IMR-90 (cell line): ENCODE data around the gene SIX6. TPM values are rescaled to one million over a fixed set of nuclear protein-coding genes. Genes with fewer than 3 reads are reported as not detected.

ENCODE experiments used
- ATAC-seq: fragments of 200-7000 bp; cut with Tn5 transposase; 2 replicates; pipeline ENCODE4 v1.9.1; 2020; ENCODE audit warnings: low read depth, mild to moderate bottlenecking, moderate library complexity
- BruUV-seq: library from RNA; stranded (reverse); fragments of 400-500 nt; replicated peaks from 2 replicates; lab custom pipeline; 2021; lab: Mats Ljungman, UMichigan
- CTCF ChIA-PET: fragments of 300-600 bp; formaldehyde crosslinking; extraction: SDS; loops from one replicate; lab custom pipeline; 2021; ENCODE audit warnings: antibody characterized with exemption; lab: Yijun Ruan, JAX
- POLR2A ChIA-PET: fragments of 300-600 bp; sonication (Branson Sonifier 250); formaldehyde crosslinking; loops from one replicate; lab custom pipeline; 2022; ENCODE audit warnings: antibody characterized with exemption; ENCODE audit not compliant: unreplicated experiment; lab: Charles Lee
- DNase-seq: peaks from one replicate; pipeline ENCODE4 v3.0.0; 2013
- H2AFZ ChIP-seq: replicated peaks from 2 replicates; pipeline ENCODE3; 2013; ENCODE audit warnings: low read length, mild to moderate bottlenecking; ENCODE audit not compliant: poor library complexity
- H2AK5ac ChIP-seq: 2 replicates; pipeline ENCODE4 v1.6.1; 2013; ENCODE audit warnings: low read depth, low read length, inconsistent platforms
- H2AK9ac ChIP-seq: replicated peaks from 2 replicates; pipeline ENCODE3; 2013; ENCODE audit warnings: mild to moderate bottlenecking, low read depth, low read length, moderate library complexity; ENCODE audit not compliant: poor library complexity
- H2BK120ac ChIP-seq: 2 replicates; pipeline ENCODE4 v1.6.1; 2013; ENCODE audit warnings: low read depth, low read length, inconsistent platforms
- H2BK15ac ChIP-seq: 3 replicates; pipeline ENCODE4 v1.6.1; 2013; ENCODE audit warnings: low read depth, low read length, inconsistent platforms
- H2BK20ac ChIP-seq: 2 replicates; pipeline ENCODE4 v1.6.1; 2013; ENCODE audit warnings: low read depth, mild to moderate bottlenecking, inconsistent platforms, low read length, moderate library complexity
- H2BK5ac ChIP-seq: 2 replicates; pipeline ENCODE4 v1.6.1; 2013; ENCODE audit warnings: mild to moderate bottlenecking, low read depth, low read length, inconsistent platforms; ENCODE audit not compliant: poor library complexity, severe bottlenecking
- H3K14ac ChIP-seq: replicated peaks from 2 replicates; pipeline ENCODE4 v1.6.1; 2013; ENCODE audit warnings: low read depth, low read length, inconsistent platforms
- H3K18ac ChIP-seq: 2 replicates; pipeline ENCODE4 v1.6.1; 2013; ENCODE audit warnings: low read depth, low read length, control low read depth
- H3K23ac ChIP-seq: 2 replicates; pipeline ENCODE4 v1.6.1; 2013; ENCODE audit warnings: low read depth, low read length, inconsistent platforms
- H3K27ac ChIP-seq: 2 replicates; pipeline ENCODE4 v1.5.1; 2013; ENCODE audit warnings: mild to moderate bottlenecking, control low read depth, low read length; ENCODE audit not compliant: insufficient read depth
- H3K27me3 ChIP-seq: 2 replicates; pipeline ENCODE4 v1.6.1; 2013; ENCODE audit warnings: low read length; ENCODE audit not compliant: control insufficient read depth, insufficient read depth
- H3K36me3 ChIP-seq: 2 replicates; pipeline ENCODE4 v1.6.1; 2013; ENCODE audit warnings: low read length, mixed read lengths; ENCODE audit not compliant: control insufficient read depth, insufficient read depth
- H3K4ac ChIP-seq: 2 replicates; pipeline ENCODE4 v1.6.1; 2013; ENCODE audit warnings: low read depth, low read length, inconsistent platforms
- H3K4me1 ChIP-seq: 2 replicates; pipeline ENCODE4 v1.6.1; 2013; ENCODE audit warnings: low read length, mixed read lengths; ENCODE audit not compliant: control insufficient read depth, insufficient read depth
- H3K4me2 ChIP-seq: 2 replicates; pipeline ENCODE4 v1.6.1; 2013; ENCODE audit warnings: low read depth, mild to moderate bottlenecking, control low read depth, low read length, moderate library complexity
- H3K4me3 ChIP-seq: 2 replicates; pipeline ENCODE4 v1.5.1; 2013; ENCODE audit warnings: low read depth, mild to moderate bottlenecking, control low read depth, low read length, moderate library complexity; ENCODE audit not compliant: insufficient read depth
- H3K56ac ChIP-seq: 2 replicates; pipeline ENCODE4 v1.6.1; 2013; ENCODE audit warnings: low read length, inconsistent platforms; ENCODE audit not compliant: insufficient read depth; ENCODE audit errors: extremely low read depth
- H3K79me1 ChIP-seq, 2 experiments: 2 replicates each; pipeline ENCODE4 v1.6.1; 2013; ENCODE audit warnings: low read length in 2 of 2, inconsistent platforms in 1 of 2, low read depth in 1 of 2
- H3K9ac ChIP-seq: 2 replicates; pipeline ENCODE4 v1.6.1; 2013; ENCODE audit warnings: low read depth, low read length, control low read depth
- H3K9me1 ChIP-seq: 2 replicates; pipeline ENCODE4 v1.6.1; 2013; ENCODE audit warnings: low read length, inconsistent platforms; ENCODE audit not compliant: insufficient read depth
- H3K9me3 ChIP-seq: 2 replicates; pipeline ENCODE4 v1.6.1; 2013; ENCODE audit warnings: low read length; ENCODE audit not compliant: control insufficient read depth, insufficient read depth
- H4K20me1 ChIP-seq: 2 replicates; pipeline ENCODE4 v1.6.1; 2013; ENCODE audit warnings: low read length, inconsistent platforms; ENCODE audit not compliant: insufficient read depth
- H4K5ac ChIP-seq: 2 replicates; pipeline ENCODE4 v1.6.1; 2013; ENCODE audit warnings: mild to moderate bottlenecking, low read depth, low read length, control low read depth
- H4K8ac ChIP-seq, 2 experiments: 2 replicates each; pipeline ENCODE4 v1.6.1; 2013; ENCODE audit warnings: low read depth in 2 of 2, low read length in 2 of 2, control low read depth in 1 of 2, inconsistent platforms in 1 of 2
- H4K91ac ChIP-seq: 2 replicates; pipeline ENCODE4 v1.6.1; 2013; ENCODE audit warnings: low read depth, low read length, inconsistent platforms; ENCODE audit not compliant: insufficient read depth
- POLR2A ChIP-seq: IDR thresholded peaks from 2 replicates; pipeline ENCODE4 v1.6.1; 2012; ENCODE audit warnings: mild to moderate bottlenecking, low read depth, low read length
- RAD21 ChIP-seq: IDR thresholded peaks from 2 replicates; pipeline ENCODE4 v1.6.1; 2012; ENCODE audit warnings: low read length, improper control_type of control experiment
- WGBS, 2 experiments: methylation state at CpG; one replicate each; pipeline versions ENCODE4 v1.1.5 to v1.1.7; 2013; ENCODE audit warnings: missing lambda C conversion rate in 2 of 2; ENCODE audit not compliant: insufficient read length in 1 of 2; ENCODE audit errors: extremely low coverage in 2 of 2; 5-methylcytosine and 5-hydroxymethylcytosine counted together
- dilution Hi-C: fragments of 300-500 bp; cut with HindIII; formaldehyde crosslinking; loops from one replicate; pipeline ENCODE4 v1.14.3; 2018; ENCODE audit warnings: low sequenced_read_pairs; ENCODE audit not compliant: unreplicated experiment
- in situ Hi-C: fragments of 300-500 bp; cut with MboI; formaldehyde crosslinking; loops from 3 replicates; pipeline ENCODE4 v1.14.3; 2019; ENCODE audit warnings: low sequenced_read_pairs, inconsistent platforms, mixed read lengths
- intact Hi-C: fragments of 100-400 bp; cut with micrococcal nuclease; formaldehyde crosslinking; loops from 2 replicates; pipeline ENCODE4 v1.10.0; 2022
- polyA plus RNA-seq, 3 experiments: library from polyadenylated mRNA; depleted of rRNA; stranded (reverse); fragments of >200 nt; gene quantifications; 2 replicates each; pipeline ENCODE4 v1.2.3, GENCODE V29; 2012; ENCODE audit warnings: low replicate concordance in 1 of 3
- total RNA-seq: library from RNA; depleted of rRNA; stranded (reverse); fragments of >200 nt; gene quantifications from 2 replicates; pipeline ENCODE4 v1.2.3, GENCODE V29; 2012

The SIX6 gene
- total and polyA plus RNA-seq, 2 of the 4 experiments (the other 2 are of a cell fraction) = not detected

- DNase-seq (no peak), ATAC-seq (no peak)
- in situ Hi-C loops = no loop called here
- Histone ChIP-seq H3K56ac (no peak overlapping the region), H3K18ac (no peak overlapping the region), H3K27ac (no peak overlapping the region), H2BK15ac (no peak overlapping the region), H2BK5ac (no peak overlapping the region), H3K23ac (no peak overlapping the region), H4K20me1 (no peaks in the 10 kb centered on the region), H2BK120ac (no peak overlapping the region), H2AK5ac (no peak overlapping the region), H3K4me3 (no peak overlapping the region), H4K91ac (no peak overlapping the region), H3K9ac (no peak overlapping the region), H3K4me2 (no peak overlapping the region), H3K4ac (no peak overlapping the region), H3K27me3 (peaks cover 11% of the 10 kb centered on the region), H3K4me1 (no peaks in the 10 kb centered on the region), H2AK9ac (no peak overlapping the region), H3K9me3 (no peaks in the 10 kb centered on the region; the same call in 1 of the 2 replicates), H2BK20ac (no peak overlapping the region), H3K14ac (no peak overlapping the region), H3K79me1 (no peaks in the 10 kb centered on the region), H3K9me1 (no peaks in the 10 kb centered on the region), H3K36me3 (no peaks in the 10 kb centered on the region), H4K8ac (no peak overlapping the region), H4K5ac (no peak overlapping the region), H2AFZ (no peak overlapping the region)
- ChIA-PET CTCF (interaction anchor here (0.6 kb wide), 1 partner anchor 73 kb away, joined by 3 read pairs; no protein-coding TSS in a partner anchor), POLR2A (no interaction called here)
- WGBS, 2 experiments = no CpG with 5 or more reads among the region's 3 CpGs
- dilution Hi-C loops = no loop called here
- BruUV-seq = no TSS peak
- intact Hi-C loops = no loop called here
- no peak for TF ChIP-seq RAD21
- no peak for TF ChIP-seq POLR2A
Measured at GRCh38 chr14:60490270-60490669, 18.7 kb upstream of the SIX6 start.
